ENCODE measurements around the gene RFLNA.

DNA sequence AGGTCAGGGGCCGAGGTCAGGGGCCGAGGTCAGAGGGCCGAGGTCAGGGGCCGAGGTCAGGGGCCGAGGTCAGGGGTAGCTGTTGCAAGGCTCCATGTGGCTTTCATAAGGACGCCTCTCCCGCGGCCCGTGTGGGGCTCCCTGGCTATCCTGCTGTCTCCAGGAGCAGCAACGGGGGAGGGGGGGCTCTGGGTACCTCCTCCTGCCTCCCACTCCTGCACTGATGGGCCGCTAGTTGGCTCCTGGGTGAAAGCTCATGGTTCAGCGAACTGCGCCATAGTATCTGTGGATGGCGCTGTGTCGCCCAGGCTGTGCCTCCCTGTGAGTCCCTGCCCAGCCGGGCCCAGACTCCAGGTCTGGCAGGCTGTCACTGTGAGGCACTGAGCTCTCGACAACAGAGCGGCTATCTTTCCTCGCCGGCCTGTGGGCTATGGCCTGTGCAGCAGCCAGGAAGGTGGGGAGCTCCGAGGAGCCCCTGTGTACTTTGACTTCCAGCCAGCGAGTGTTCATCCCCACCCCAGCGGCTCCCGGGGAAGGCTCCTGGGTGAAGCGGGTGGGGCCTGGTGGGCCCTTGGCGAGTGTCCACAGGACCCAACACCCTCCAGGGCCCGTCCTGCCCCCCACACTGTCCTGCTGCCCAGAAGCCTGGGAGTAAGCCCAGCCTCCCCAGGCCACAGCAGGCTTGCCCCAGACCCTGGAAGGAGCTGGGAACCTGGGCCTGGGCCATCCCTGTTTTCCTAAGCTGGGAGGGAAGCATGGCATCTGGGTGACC, 8.1 kb downstream of the RFLNA start:
- TF ChIP-seq POLR2A (IDR thresholded peaks at IDR 0.05): no peak
- TF ChIP-seq CTCF (IDR thresholded peaks at IDR 0.05): no peak
